ENCODE data around the gene WDR74. TPM values are rescaled to one million over a fixed set of nuclear protein-coding genes. Genes with fewer than 3 reads are reported as not detected.
A peak's percentile ranks its signal among the peaks of the same experiment; 100 is the strongest.

The WDR74 gene
- total and polyA plus RNA-seq, 9 of the 15 experiments (the other 6 are each of a cell fraction or from before 2014, with no cell fraction given): 32.7 to 210 (median 114) TPM

DNA sequence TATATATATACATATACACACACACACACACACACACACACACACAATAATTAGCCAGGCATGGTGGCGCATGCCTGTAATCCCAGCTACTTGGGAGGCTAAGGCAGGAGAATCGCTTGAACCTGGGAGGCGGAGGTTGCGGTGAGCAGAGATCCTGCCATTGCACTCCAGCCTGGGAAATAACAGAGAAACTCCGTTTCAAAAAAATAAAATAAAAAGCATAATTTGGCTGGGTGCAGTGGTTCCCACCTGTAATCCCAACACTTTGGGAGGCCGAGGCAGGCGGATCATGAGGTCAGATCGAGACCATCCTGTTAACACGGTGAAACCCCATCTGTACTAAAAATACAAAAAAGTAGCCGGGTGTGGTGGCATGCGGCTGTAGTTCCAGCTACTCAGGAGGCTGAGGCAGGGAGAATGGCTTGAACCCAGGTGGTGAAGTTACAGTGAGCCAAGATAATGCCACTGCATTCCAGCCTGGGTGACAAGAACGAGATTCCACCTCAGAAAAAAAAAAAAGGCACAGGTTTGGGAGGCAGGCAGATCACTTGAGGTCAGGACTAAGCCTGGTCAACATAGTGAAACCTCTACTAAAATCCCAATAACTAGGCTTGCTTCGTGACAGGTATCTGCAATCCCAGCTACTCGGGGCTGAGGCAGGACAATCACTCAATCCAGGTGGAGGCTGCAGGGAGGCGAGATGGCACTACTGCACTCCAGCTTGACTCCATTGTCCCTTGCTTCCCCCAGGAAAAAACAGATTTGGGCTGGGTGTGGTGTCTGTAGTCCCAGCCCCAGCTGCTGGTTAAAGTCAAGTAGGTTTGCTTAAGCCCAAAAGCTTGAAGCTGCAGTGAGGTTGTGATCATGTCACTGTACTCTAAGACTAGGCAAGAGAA lies 11.8 kb upstream of the WDR74 start (continued):
- no peak for TF ChIP-seq PCBP1 (IDR thresholded peaks at IDR 0.05; ENCODE audit: low read depth, low read length, poor library complexity, severe bottlenecking)
- peak; percentile 30 to 95; a peak in 2 of 4 replicates for TF ChIP-seq SIN3A (IDR thresholded peaks at IDR 0.05; ENCODE audit: borderline replicate concordance in 2 of 2, control insufficient read depth in 1 of 2, low read depth in 2 of 2, low read length in 2 of 2)
- TF ChIP-seq STAG1 (CRISPR knock-in tag; IDR thresholded peaks at IDR 0.05; ENCODE audit: borderline replicate concordance): no peak
- TF ChIP-seq SOX6 (IDR thresholded peaks at IDR 0.05): peak; percentile 29; the same call in 1 of the 2 replicates
- TF ChIP-seq U2AF2 (optimal IDR thresholded peaks at IDR 0.05; ENCODE audit: low read depth, low read length): no peak
- TF ChIP-seq SNRNP70 (optimal IDR thresholded peaks at IDR 0.05; ENCODE audit: low read depth, low read length): no peak
- TF ChIP-seq ZNF445 (CRISPR knock-in tag; IDR thresholded peaks at IDR 0.05; ENCODE audit: low read depth): no peak; the same call in 1 of the 2 replicates
- TF ChIP-seq, protein P1, sequence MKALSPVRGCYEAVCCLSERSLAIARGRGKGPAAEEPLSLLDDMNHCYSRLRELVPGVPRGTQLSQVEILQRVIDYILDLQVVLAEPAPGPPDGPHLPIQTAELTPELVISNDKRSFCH (CRISPR knock-in tag; IDR thresholded peaks at IDR 0.05): no peak
- TF ChIP-seq, protein P1 (tag; IDR thresholded peaks at IDR 0.05): no peak
- no peak for TF ChIP-seq RB1 (IDR thresholded peaks at IDR 0.05; ENCODE audit: low read depth)
- peak; percentile 54 for TF ChIP-seq TEAD4 (IDR thresholded peaks at IDR 0.05; ENCODE audit: low read length)
- no peak for TF ChIP-seq TEAD4 (CRISPR knock-in tag; IDR thresholded peaks at IDR 0.05; ENCODE audit: borderline replicate concordance)
- TF ChIP-seq, protein P2, sequence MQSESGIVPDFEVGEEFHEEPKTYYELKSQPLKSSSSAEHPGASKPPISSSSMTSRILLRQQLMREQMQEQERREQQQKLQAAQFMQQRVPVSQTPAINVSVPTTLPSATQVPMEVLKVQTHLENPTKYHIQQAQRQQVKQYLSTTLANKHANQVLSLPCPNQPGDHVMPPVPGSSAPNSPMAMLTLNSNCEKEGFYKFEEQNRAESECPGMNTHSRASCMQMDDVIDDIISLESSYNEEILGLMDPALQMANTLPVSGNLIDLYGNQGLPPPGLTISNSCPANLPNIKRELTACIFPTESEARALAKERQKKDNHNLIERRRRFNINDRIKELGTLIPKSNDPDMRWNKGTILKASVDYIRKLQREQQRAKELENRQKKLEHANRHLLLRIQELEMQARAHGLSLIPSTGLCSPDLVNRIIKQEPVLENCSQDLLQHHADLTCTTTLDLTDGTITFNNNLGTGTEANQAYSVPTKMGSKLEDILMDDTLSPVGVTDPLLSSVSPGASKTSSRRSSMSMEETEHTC (IDR thresholded peaks at IDR 0.05): no peak
- no peak for TF ChIP-seq KLF13 (tag; IDR thresholded peaks at IDR 0.05; ENCODE audit: borderline replicate concordance, low read depth)
- TF ChIP-seq, protein P3, sequence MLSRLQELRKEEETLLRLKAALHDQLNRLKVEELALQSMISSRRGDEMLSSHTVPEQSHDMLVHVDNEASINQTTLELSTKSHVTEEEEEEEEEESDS (CRISPR knock-in tag; IDR thresholded peaks at IDR 0.05): no peak
- TF ChIP-seq ILK (tag; IDR thresholded peaks at IDR 0.05; ENCODE audit: borderline replicate concordance, low read depth): no peak
- TF ChIP-seq, protein P4, sequence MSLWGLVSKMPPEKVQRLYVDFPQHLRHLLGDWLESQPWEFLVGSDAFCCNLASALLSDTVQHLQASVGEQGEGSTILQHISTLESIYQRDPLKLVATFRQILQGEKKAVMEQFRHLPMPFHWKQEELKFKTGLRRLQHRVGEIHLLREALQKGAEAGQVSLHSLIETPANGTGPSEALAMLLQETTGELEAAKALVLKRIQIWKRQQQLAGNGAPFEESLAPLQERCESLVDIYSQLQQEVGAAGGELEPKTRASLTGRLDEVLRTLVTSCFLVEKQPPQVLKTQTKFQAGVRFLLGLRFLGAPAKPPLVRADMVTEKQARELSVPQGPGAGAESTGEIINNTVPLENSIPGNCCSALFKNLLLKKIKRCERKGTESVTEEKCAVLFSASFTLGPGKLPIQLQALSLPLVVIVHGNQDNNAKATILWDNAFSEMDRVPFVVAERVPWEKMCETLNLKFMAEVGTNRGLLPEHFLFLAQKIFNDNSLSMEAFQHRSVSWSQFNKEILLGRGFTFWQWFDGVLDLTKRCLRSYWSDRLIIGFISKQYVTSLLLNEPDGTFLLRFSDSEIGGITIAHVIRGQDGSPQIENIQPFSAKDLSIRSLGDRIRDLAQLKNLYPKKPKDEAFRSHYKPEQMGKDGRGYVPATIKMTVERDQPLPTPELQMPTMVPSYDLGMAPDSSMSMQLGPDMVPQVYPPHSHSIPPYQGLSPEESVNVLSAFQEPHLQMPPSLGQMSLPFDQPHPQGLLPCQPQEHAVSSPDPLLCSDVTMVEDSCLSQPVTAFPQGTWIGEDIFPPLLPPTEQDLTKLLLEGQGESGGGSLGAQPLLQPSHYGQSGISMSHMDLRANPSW (CRISPR knock-in tag; IDR thresholded peaks at IDR 0.05): no peak
- TF ChIP-seq FOXJ2 (tag; IDR thresholded peaks at IDR 0.05): no peak
- TF ChIP-seq LCOR (CRISPR knock-in tag; IDR thresholded peaks at IDR 0.05): peak; percentile 56; the same call in 1 of the 2 replicates
- TF ChIP-seq, protein P5, sequence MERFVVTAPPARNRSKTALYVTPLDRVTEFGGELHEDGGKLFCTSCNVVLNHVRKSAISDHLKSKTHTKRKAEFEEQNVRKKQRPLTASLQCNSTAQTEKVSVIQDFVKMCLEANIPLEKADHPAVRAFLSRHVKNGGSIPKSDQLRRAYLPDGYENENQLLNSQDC (CRISPR knock-in tag; IDR thresholded peaks at IDR 0.05): no peak

Data from K562 (cell line).